NCI-H2171 treated with DMSO at 0.1 percent for 48 hours (cell line): Measurements from ENCODE around the gene EVI5L.
A peak's percentile ranks its signal among the peaks of the same experiment; 100 is the strongest.
"Not testable (repeated sequence)": the region's sequence is repeated elsewhere in the genome, so short reads cannot be mapped to it uniquely, and the experiment has no call there.

Experiments used
- DNase-seq: peaks from one replicate; lab custom pipeline; 2025; lab: John Stamatoyannopoulos, UW

EVI5L gene

GRCh38 chr19:7872306-7873204 is 42.5 kb downstream of the EVI5L start:
- DNase-seq: no peak

- no peak for DNase-seq
Observed at GRCh38 chr19:7873304-7874075, 43.5 kb downstream of the EVI5L start.

GRCh38 chr19:7874076-7874896 is 44.3 kb downstream of the EVI5L start, which contains the start of gene PRR36:
PRR36 (minus strand) TSS chr19:7874390; CDS start chr19:7873689, 701 bp downstream.
- DNase-seq: peak; percentile 92

GRCh38 chr19:7874897-7875273 is 44.9 kb downstream of the EVI5L start:
- DNase-seq: no peak

- no peak for DNase-seq
Observed at GRCh38 chr19:7877249-7877836, 47.3 kb downstream of the EVI5L start.

GRCh38 chr19:7879111-7879807 is 49.2 kb downstream of the EVI5L start:
- no peak for DNase-seq

GRCh38 chr19:7879836-7880235 is 49.8 kb downstream of the EVI5L start:
- DNase-seq: peak; percentile 75

GRCh38 chr19:7881910-7882309 is 51.9 kb downstream of the EVI5L start:
- DNase-seq: no peak

GRCh38 chr19:7883105-7883504 is 53.1 kb downstream of the EVI5L start:
- no peak for DNase-seq

- DNase-seq: no peak
Observed at GRCh38 chr19:7883796-7884570, 54.0 kb downstream of the EVI5L start.

- no peak for DNase-seq
Observed at GRCh38 chr19:7885818-7886217, 55.8 kb downstream of the EVI5L start.

GRCh38 chr19:7887408-7888144 is 57.6 kb downstream of the EVI5L start:
- DNase-seq: no peak

GRCh38 chr19:7888145-7888825 is 58.3 kb downstream of the EVI5L start, which contains the start of gene LRRC8E:
LRRC8E (plus strand) TSS chr19:7888510; CDS start chr19:7895604, 7,094 bp downstream.
- no peak for DNase-seq

- DNase-seq: no peak
Observed at GRCh38 chr19:7888826-7889217, 58.8 kb downstream of the EVI5L start.

- DNase-seq: not testable (repeated sequence)
Observed at GRCh38 chr19:7893362-7894101, 63.5 kb downstream of the EVI5L start.

- no peak for DNase-seq
Observed at GRCh38 chr19:7894612-7895309, 64.7 kb downstream of the EVI5L start.

- no peak for DNase-seq
Observed at GRCh38 chr19:7895565-7895964, 65.5 kb downstream of the EVI5L start.

GRCh38 chr19:7897292-7897691 is 67.3 kb downstream of the EVI5L start:
- no peak for DNase-seq
